HG03575 (cell line): ENCODE results near the gene INSC.

Experiments used
- ATAC-seq: cut with Tn5 transposase; IDR thresholded peaks from one replicate; pipeline ENCODE4 v1.9.1; 2021; ENCODE audit not compliant: unreplicated experiment, insufficient number of reproducible peaks, low FRiP score; ENCODE audit errors: extremely low read depth

The INSC gene

DNA sequence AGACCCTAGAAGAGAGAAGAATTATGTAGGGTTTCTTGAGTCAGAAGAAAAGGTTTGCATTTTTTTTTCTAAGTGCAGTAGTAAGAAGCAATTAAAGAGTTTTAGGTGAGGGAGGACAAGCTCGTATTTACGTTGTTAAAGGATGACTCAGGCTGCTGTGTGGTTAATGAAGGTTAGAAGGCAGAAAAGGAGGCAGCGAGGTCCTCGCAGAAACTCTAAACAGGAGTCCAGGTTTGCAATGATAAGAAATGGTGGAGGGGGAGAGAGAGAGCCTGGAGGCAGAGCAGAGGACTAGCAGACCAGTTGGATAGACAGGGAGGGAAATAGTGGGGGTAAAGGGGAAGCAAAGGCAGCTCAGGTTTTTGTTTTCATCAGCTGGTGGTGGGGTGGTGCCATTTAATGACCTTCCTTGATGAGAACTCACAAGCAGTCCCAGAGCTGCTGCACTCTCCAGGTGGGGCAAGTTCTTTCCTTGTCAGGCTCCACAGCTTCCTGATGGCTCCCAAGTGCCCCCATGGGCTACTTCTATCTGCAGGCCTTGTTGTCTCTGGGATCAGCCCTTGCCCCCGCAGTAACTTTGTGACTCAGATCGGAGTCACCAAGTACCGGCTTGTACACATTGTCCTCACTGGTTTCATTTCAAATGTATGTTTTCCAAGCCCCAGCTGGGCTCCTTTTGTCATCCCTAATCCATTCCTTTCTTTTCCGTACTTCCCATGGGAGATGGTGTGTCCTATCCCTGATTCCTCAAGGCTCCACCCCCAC is 8.3 kb upstream of the INSC start:
- ATAC-seq: no peak

DNA sequence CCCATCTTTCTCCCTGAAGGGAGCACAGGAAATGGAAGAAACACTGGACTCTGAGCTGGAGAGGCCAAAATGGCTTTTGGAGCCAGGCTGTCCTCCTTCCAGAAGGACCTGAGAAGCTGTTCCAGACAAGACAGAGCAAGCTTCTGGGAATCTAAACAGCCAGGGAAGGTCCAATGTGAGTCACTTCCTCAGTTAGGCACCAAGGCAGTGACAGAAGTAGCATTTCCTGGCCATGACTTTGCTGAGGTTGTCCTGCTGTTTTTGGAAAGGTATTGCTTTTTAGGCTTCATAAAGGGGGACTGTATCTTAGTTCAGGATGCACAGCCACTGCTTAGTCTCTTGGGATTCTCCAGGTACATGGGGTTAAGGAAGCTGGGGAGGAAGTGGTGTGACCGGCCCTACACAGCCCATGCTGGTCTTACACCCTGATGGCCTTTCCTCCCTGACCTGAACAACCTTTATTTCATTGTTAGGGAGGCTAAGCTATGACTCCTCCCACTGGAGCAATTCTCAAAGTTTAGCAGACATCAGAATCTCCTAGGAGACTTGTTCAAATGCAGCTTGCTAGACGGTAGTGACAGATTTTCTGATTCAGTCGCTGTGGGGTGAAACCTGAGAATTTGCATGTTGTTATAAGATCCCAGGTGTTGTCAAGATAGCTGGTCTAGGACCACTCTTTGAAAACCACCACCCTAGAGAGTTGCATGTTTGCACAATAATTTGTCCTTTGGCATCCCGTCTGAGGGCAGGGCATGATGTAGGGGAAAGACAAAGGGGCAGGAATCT is 6.8 kb upstream of the INSC start:
- ATAC-seq: peak; percentile 53

DNA sequence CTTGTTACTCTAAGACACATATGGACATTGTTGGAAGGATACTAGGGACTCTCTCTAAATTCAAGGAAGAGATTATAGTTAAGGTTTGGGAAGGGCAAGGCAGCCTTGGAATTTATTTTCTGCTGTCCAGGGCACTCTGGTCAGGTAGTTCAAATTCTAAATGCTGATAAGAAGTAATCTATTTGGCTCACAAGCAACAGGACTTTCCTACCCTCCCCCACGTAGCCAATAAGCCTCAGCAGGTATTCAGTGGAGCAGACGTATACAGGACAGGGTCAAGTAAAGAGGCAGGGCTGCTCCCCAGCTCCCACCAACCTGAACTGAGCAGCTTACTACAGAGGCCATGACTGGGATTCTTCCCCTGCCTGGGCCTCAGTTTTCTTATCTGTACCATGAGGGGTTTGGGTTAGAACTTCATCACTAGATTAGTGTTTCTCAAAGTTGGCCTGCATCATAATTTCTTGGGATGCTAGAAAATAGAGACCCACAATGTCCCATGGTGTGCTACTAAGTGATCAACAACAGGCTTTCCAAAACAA is 6.1 kb upstream of the INSC start:
- no peak for ATAC-seq

DNA sequence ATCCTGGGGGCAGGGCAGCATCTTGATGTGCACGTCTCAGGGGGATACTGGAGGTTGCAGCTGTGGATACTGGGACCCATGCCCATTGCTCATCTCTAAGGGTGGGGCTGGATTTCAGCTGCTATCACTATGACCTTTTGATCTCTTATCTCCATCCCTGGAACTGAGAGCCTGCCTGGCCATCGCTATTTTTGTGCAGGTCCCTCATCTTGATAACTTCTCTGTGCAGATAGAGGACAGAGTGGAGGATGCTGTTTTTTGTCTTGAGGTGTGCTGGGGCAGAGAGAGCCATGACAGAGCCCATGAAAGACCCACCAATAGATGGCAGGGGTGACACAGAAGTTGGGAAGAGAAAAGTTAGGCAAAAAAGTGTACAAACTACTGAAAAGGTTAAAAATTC is 5.1 kb upstream of the INSC start:
- ATAC-seq: no peak

DNA sequence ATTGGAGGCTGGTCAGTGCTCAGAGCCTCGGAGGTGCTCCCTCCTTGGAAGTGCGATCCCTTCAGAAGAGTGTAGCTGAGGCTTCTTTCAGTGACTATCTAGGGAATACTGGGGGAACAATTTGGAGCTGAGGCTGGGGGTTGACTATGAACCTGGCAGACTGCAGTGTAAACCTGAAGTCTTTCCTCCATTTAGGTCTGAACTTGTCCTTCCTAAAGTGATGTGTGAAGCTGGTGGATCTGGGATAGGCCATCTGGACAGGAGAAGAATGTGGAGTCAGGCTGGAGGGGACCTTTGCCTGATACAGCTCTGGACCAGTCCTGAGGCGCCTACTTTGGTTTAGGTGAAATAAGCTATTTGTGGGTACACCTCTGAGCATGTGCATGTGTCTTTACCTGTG is 3.5 kb upstream of the INSC start:
- no peak for ATAC-seq

DNA sequence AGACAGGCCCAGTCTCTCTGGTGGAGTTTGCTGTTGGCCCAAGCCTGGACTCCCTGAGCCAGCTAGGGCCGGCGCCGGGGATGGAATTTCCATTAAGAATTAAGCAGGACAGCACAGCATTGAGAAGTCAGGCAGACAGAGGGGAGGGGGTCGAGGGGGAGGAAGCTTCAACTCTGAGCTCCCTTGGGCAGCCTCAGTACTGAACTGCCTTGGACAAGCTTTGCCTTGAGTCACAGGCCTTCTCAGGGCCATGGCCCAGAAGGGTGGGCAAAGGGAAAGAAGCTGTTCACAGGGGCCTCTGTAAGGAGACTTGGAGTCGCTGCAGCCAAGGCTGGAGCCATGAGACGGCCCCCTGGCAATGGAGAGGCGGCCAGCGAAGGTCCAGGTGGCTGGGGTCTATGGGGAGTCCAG is 2.6 kb upstream of the INSC start:
- no peak for ATAC-seq

DNA sequence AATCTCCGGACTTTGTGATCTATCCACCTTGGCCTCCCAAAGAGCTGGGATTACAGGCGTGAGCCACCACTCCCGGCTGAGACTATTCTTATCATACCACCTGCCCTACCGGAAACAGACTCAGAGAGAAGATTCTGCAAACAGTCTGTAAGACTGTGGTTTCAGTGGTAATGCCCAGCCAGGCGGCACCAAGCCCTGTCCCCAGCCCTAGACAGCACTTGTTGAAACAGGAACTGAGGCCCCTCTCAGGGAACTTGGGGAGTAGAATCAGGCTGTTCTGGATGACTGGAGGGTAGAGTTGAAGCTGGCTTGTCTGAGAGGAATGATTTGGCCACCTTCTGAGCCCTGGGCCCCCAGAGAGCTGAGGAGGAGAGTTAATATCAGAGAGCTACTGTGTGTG is 1.3 kb upstream of the INSC start:
- ATAC-seq: peak; percentile 91

DNA sequence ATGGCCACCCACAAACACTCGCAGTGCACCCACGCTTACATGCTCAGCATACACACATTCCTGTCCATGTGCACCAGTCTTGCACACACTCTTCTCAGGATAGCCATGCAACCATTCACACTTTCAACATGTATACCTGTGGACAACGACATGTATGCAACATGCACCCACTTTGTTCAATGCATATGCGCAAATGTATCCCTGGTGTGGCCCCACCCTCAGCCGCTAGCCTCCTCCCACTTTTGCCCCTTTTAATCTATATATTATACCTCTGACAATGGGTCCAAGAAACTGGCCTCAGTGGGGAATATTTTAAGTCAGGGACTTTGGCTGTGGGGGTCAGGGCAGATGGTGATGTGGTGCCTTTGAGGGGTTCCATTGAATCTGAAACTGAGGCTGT is 963 bp downstream of the INSC start:
- no peak for ATAC-seq

DNA sequence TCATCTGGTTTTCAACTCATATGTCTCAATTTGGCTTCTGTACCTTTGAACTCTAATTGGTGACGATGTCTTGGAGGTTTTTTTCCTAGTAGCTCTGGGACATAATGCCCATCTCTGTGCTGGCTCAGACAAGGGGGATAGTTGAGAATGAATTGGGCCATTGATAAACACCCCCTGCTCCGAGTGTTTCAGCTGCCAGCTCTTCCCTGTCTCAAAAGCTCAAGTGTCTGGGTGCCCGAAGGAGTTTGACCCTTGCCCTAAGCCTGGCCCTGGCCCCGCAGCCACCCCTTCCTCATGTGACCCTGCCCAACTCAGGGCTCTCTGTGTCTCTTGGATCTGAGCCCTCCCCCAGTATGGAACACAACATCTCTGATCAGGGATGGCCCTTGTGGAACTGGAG is 3.0 kb downstream of the INSC start:
- no peak for ATAC-seq

DNA sequence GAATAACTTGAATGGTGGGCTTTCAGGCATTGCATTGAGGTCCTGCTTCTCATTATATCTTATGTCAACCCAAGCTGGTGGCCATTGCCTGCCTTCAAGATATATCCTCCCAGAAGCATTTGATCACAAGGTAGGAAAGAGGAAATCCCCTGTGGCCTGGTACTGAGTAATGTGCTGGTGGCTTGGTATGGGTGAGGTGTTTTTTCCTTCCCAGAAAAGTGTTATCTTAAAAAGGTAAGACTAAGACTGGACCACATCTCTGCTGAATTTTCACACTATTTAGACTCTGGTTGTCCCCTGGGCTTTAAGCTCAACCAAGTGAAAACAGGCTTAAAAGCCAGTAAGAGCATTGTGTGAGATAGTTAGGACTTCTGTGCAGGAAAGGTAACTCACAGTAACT is 3.7 kb downstream of the INSC start:
- ATAC-seq: no peak

DNA sequence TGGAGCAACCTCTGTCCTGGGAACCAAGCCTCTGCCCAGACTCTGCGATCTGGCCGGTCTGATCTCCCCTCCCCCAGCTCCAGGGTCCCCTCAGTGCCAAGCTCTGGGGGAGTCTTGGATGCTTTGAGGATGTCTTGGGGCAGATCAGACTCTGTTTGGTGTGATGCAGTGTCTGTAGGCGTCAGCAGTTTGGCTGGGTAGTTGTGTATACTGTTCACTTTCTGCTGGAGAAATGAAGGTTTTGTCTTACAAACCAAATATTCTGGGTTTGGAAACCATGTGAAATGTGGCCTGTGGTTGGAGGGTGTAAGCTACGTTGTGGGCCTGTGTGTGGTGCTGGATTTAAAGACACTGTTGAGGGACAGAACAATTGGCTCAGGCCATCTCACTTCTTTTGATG is 4.6 kb downstream of the INSC start:
- no peak for ATAC-seq

DNA sequence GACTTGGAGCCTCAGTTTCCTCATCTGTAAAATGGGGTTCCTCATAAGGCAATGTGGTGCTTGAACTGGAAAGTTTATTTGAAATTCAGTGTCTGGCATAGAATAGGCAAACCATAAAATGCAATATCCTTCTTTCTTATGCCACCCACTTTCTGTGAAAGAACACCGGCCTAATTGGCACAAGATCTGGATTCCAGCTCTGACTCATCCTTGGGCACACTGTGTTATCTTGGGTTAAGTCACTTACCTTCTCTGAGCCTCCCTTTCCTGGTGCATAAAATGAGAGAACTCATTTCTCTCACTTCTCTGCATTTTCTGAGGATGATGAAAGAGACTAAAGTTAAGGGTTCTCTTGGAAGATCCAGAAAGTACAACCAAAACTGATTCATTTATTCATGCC is 5.1 kb downstream of the INSC start:
- ATAC-seq: no peak

DNA sequence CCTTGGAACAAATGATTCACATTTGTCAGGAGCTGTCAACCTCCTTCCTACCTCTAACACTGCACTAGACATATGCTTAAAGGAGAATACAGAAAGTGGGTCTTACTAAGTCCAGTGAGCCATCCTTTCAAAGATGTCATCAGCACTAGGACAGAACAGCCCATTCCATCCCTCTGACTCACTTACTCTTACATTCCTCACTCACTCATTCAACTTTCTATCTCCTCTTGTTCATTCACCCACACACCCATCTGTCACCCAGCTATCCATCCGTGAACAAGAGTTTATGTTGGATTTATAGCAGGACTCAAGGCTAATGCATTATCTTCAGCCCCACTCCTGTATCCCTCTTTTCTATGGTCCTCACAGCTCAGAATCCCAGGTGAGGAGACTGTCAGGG is 9.1 kb downstream of the INSC start:
- no peak for ATAC-seq

DNA sequence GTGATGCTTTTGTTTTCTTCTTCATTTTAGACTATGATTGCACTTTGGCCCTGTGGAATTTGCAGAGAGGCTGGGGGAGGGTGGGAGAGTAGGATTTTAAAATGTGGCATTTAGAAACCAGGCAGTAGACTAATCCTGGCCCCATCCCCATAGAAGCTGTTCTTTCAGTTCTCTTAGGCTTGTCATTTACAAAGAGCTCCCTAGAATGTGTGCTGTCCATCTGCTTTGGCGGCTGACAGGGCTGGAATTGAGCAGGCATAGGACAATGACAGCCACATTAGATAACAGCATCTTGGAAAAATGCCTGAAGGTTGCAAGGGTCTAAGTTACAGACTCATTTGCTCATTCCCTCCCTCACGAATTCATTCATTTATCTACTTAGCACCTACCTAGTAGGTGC is 9.8 kb downstream of the INSC start:
- ATAC-seq: no peak

DNA sequence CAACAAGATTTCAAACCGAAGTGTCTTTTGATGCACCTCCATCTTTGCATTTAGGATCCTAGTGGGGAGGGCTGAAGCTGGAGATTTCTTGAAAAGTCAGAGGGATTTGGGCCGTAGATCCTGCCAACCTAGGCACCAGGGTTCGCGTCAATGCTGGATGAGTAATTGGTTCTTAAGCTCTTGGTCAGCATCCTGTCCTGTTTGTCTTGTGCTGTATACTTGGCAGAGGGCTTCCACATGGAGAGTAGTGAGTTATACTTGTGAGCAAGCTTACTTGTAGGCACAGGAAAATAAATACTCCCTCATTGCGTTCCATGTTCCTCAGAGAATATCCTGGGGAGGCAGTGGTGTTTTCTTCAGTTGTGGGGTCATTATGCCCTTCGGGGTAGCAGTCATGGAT is 12.6 kb downstream of the INSC start:
- no peak for ATAC-seq

DNA sequence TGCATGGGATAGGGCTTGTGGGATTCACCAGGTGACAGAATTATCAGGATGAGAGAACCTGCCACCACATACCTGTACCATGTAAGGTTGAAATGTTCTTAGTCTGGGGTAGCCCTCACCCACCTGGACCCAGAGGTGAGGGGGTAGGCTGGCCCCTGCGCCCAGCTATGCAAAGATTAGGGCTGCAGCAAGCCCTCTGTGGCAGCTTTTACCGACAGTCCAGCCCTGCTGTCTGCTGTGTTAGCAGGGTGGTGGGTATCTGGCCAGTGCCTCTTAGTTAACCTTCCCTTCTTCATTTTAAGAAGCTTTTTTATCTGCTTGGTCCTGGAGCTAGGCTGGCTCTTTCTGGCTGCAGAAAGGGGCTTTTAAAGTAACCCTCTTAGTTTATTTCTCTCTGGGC is 13.9 kb downstream of the INSC start:
- ATAC-seq: no peak

DNA sequence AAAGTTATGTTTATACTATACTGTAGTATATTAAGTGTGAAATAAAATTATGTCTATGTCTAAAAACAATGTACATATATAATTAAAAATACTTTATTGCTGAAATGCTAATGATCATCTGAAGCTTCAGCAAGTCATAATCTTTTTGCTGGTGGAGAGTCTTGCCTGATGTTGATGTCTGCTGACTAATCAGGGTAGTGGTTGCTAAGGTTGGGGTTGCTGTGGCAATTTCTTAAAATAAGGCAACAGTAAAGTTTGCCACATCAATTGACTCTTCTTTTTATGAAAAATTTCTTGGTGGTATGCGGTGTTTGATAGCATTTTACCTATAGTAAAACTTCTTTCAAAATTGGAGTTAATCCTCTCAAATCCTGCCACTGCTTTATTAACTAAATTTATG is 21.4 kb downstream of the INSC start:
- no peak for ATAC-seq

DNA sequence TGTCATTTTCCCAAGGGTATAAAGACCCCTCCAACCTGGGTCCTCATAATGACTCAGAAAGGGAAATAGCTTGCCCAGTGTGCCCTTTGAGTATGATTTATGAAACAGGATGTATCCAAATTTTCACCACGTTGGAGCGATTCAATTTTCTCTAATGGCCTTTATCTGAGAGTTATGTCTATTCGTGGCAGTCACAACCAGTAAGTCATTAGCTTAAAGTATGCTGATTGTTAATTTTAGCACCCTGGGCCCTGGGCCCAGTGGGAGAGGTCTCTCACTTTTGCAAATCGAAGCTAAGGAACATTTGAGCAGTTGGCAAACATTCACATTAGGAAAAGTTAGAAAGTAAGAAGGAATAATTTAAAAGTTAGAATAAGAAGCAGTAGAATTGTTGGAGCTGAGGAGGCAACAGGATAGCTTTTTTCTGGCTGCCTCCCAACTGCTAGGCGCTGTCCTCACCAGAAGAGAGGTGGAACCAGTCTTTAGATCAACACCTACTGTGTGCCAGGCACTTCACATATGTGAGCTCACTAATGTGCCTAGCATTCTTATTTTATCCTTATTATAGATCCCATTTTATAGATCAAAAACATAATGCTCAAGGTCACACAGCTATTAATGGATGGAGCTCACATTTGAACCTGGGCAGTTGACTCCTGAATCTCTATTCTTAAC is 24.5 kb downstream of the INSC start:
- no peak for ATAC-seq

DNA sequence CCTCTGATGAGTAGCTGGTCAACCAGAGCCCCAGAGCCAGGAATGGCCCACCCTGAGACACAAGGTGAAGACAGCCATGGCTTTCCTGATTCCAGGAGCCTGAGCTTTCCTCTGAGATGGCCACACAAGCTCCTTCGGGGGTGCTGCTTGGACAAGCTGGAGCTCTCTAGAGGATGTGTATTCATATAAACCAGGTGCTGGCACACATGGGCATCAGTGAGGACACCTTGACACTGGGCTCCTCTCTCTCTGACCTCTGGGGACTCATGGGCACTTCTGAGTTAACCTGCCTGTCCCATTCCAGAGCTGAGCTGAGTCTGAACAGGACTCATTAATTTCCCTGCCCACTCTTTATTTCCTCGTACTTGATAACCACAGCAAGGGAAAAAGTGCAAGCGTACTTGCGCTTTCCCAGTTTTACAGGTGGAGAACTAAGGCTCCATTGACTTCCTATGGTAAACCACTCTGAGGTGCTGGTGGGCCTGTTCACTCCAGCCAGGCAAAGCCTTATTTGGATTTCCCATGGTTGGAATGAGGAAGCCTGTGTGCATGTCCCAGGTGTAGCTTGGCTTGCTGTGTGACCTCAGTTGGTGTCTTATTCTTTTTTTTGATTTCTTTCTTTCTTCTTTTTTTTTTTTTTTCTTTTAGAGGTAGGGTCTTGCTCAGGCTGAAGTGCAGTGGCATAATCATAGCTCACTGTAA is 25.4 kb downstream of the INSC start:
- no peak for ATAC-seq
